ENCODE measurements around the gene PTGDS.

The PTGDS gene

GRCh38 chr9:137008312-137008711, 31.0 kb downstream of the PTGDS start:
- DNase-seq (ENCODE audit: low read depth in 2 of 2) = no peak

GRCh38 chr9:137009217-137009616, 31.9 kb downstream of the PTGDS start:
- DNase-seq (ENCODE audit: low read depth in 2 of 2) = no peak

- no peak for DNase-seq (ENCODE audit: low read depth in 2 of 2)
Measured at GRCh38 chr9:137009938-137010732, 32.8 kb downstream of the PTGDS start.

- DNase-seq (ENCODE audit: low read depth in 2 of 2) = no peak
Measured at GRCh38 chr9:137011156-137011555, 33.9 kb downstream of the PTGDS start.

- DNase-seq (ENCODE audit: low read depth in 2 of 2) = no peak
Measured at GRCh38 chr9:137011907-137012675, 34.8 kb downstream of the PTGDS start.

GRCh38 chr9:137012694-137013570, 35.6 kb downstream of the PTGDS start:
- no peak for DNase-seq (ENCODE audit: low read depth in 2 of 2)

GRCh38 chr9:137013571-137013940, 36.3 kb downstream of the PTGDS start:
- no peak for DNase-seq (ENCODE audit: low read depth in 2 of 2)

- DNase-seq (ENCODE audit: low read depth in 2 of 2) = no peak
Measured at GRCh38 chr9:137014166-137014565, 36.9 kb downstream of the PTGDS start.

GRCh38 chr9:137014776-137015539, 37.7 kb downstream of the PTGDS start:
- DNase-seq (ENCODE audit: low read depth in 2 of 2) = no peak

- DNase-seq (ENCODE audit: low read depth in 2 of 2) = no peak
Measured at GRCh38 chr9:137015540-137015930, 38.2 kb downstream of the PTGDS start.

GRCh38 chr9:137015976-137016375, 38.7 kb downstream of the PTGDS start:
- DNase-seq (ENCODE audit: low read depth in 2 of 2) = no peak

- DNase-seq (ENCODE audit: low read depth in 2 of 2) = no peak
Measured at GRCh38 chr9:137016436-137016835, 39.1 kb downstream of the PTGDS start.

GRCh38 chr9:137017071-137017470, 39.8 kb downstream of the PTGDS start:
- no peak for DNase-seq (ENCODE audit: low read depth in 2 of 2)

GRCh38 chr9:137017791-137018497, 40.6 kb downstream of the PTGDS start:
- no peak for DNase-seq (ENCODE audit: low read depth in 2 of 2)

- DNase-seq (ENCODE audit: low read depth in 2 of 2) = no peak
Measured at GRCh38 chr9:137018761-137019559, 41.7 kb downstream of the PTGDS start.

- DNase-seq (ENCODE audit: low read depth in 2 of 2) = no peak
Measured at GRCh38 chr9:137019891-137020683, 42.8 kb downstream of the PTGDS start.

- DNase-seq (ENCODE audit: low read depth in 2 of 2) = no peak
Measured at GRCh38 chr9:137020771-137021567, 43.7 kb downstream of the PTGDS start.

GRCh38 chr9:137021568-137021978, 44.3 kb downstream of the PTGDS start:
- DNase-seq (ENCODE audit: low read depth in 2 of 2) = no peak
